ENCODE results near the gene SRRM3.

Gene SRRM3

DNA sequence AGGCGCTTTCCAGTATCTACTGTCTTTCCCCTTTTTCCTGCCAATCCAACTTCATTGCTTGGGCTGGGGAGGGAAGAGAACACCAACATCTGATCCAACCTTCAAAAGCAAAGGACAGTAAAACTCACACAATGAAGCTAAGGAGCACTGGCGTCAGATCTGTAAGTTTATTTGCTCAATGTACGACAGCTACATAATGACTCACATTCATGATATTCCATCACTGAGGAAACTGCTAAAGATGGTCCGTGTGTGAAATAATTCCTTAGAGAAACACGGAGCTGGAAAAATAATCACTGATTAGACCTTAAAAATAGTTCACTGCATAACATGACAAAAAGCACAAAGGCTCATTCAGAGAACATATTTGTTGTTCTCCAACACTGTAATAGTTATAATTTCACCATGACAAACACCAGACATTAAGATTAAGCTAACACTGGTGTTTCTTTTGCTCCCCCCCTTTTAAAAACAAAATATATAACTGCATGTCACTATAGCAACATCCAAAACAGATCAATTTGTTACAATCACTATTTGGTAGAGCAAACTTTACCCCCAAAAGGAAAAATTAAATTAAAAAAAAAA, 125.0 kb downstream of the SRRM3 start:
- H2AFZ ChIP-seq (ENCODE audit: low read length) = no peak overlapping the region
- no peak overlapping the region for H3K9ac ChIP-seq (ENCODE audit: low read length)
- H3K4me3 ChIP-seq (ENCODE audit: low read depth, low read length, poor library complexity, severe bottlenecking) = no peak overlapping the region
- no peaks in the 10 kb centered on the region for H3K9me3 ChIP-seq (ENCODE audit: low read length)
- no peak overlapping the region for H3K4me2 ChIP-seq (ENCODE audit: low read length)
- no peaks in the 10 kb centered on the region for H3K9me2 ChIP-seq (ENCODE audit: low read depth, low read length)
- H3K4me1 ChIP-seq (ENCODE audit: insufficient read depth, low read length, severe bottlenecking) = no peaks in the 10 kb centered on the region
- TF ChIP-seq EZH2 (IDR thresholded peaks at IDR 0.05; ENCODE audit: borderline replicate concordance, low read length) = no peak
- TF ChIP-seq, protein P1, sequence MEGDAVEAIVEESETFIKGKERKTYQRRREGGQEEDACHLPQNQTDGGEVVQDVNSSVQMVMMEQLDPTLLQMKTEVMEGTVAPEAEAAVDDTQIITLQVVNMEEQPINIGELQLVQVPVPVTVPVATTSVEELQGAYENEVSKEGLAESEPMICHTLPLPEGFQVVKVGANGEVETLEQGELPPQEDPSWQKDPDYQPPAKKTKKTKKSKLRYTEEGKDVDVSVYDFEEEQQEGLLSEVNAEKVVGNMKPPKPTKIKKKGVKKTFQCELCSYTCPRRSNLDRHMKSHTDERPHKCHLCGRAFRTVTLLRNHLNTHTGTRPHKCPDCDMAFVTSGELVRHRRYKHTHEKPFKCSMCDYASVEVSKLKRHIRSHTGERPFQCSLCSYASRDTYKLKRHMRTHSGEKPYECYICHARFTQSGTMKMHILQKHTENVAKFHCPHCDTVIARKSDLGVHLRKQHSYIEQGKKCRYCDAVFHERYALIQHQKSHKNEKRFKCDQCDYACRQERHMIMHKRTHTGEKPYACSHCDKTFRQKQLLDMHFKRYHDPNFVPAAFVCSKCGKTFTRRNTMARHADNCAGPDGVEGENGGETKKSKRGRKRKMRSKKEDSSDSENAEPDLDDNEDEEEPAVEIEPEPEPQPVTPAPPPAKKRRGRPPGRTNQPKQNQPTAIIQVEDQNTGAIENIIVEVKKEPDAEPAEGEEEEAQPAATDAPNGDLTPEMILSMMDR (IDR thresholded peaks at IDR 0.05; ENCODE audit: low read length) = no peak
- no peaks in the 10 kb centered on the region for H4K20me1 ChIP-seq (ENCODE audit: insufficient read depth, low read length)
- peaks cover 90% of the 10 kb centered on the region for H3K36me3 ChIP-seq (ENCODE audit: insufficient read depth, low read length)
- H3K27me3 ChIP-seq (ENCODE audit: insufficient read depth, low read length) = no peaks in the 10 kb centered on the region
- no peaks in the 10 kb centered on the region for H3F3A ChIP-seq (ENCODE audit: insufficient read depth, low read length)
- peaks cover 25% of the 10 kb centered on the region for H3K79me2 ChIP-seq (ENCODE audit: insufficient read depth, low read length)
- H3K27ac ChIP-seq (ENCODE audit: low read depth, low read length, poor library complexity, severe bottlenecking) = no peak overlapping the region

GRCh38 chr7:76327610-76328009, 125.9 kb downstream of the SRRM3 start:
- H3K27me3 ChIP-seq (ENCODE audit: insufficient read depth, low read length) = no peaks in the 10 kb centered on the region
- no peak overlapping the region for H3K4me2 ChIP-seq (ENCODE audit: low read length)
- H4K20me1 ChIP-seq (ENCODE audit: insufficient read depth, low read length) = no peaks in the 10 kb centered on the region
- no peak overlapping the region for H2AFZ ChIP-seq (ENCODE audit: low read length)
- no peak overlapping the region for H3K27ac ChIP-seq (ENCODE audit: low read depth, low read length, poor library complexity, severe bottlenecking)
- peaks cover 95% of the 10 kb centered on the region for H3K36me3 ChIP-seq (ENCODE audit: insufficient read depth, low read length)
- no peak for TF ChIP-seq EZH2 (IDR thresholded peaks at IDR 0.05; ENCODE audit: borderline replicate concordance, low read length)
- H3K79me2 ChIP-seq (ENCODE audit: insufficient read depth, low read length) = peaks cover 33% of the 10 kb centered on the region
- no peaks in the 10 kb centered on the region for H3F3A ChIP-seq (ENCODE audit: insufficient read depth, low read length)
- H3K9me2 ChIP-seq (ENCODE audit: low read depth, low read length) = no peaks in the 10 kb centered on the region
- H3K4me1 ChIP-seq (ENCODE audit: insufficient read depth, low read length, severe bottlenecking) = no peaks in the 10 kb centered on the region
- H3K9ac ChIP-seq (ENCODE audit: low read length) = no peak overlapping the region
- H3K4me3 ChIP-seq (ENCODE audit: low read depth, low read length, poor library complexity, severe bottlenecking) = no peak overlapping the region
- H3K9me3 ChIP-seq (ENCODE audit: low read length) = no peaks in the 10 kb centered on the region

GRCh38 chr7:76328389-76328788, 126.7 kb downstream of the SRRM3 start:
- no peaks in the 10 kb centered on the region for H4K20me1 ChIP-seq (ENCODE audit: insufficient read depth, low read length)

More at GRCh38 chr7:76328389-76328788, 126.7 kb downstream of the SRRM3 start:
- peaks cover 41% of the 10 kb centered on the region for H3K79me2 ChIP-seq (ENCODE audit: insufficient read depth, low read length)
- no peaks in the 10 kb centered on the region for H3K27me3 ChIP-seq (ENCODE audit: insufficient read depth, low read length)
- no peak overlapping the region for H3K9ac ChIP-seq (ENCODE audit: low read length)
- H3K36me3 ChIP-seq (ENCODE audit: insufficient read depth, low read length) = peaks cover 92% of the 10 kb centered on the region
- H3K4me2 ChIP-seq (ENCODE audit: low read length) = no peak overlapping the region
- no peak overlapping the region for H3K4me3 ChIP-seq (ENCODE audit: low read depth, low read length, poor library complexity, severe bottlenecking)
- no peaks in the 10 kb centered on the region for H3K9me2 ChIP-seq (ENCODE audit: low read depth, low read length)
- no peaks in the 10 kb centered on the region for H3K9me3 ChIP-seq (ENCODE audit: low read length)
- H3K4me1 ChIP-seq (ENCODE audit: insufficient read depth, low read length, severe bottlenecking) = no peaks in the 10 kb centered on the region
- TF ChIP-seq, protein P1 (IDR thresholded peaks at IDR 0.05; ENCODE audit: low read length) = no peak
- no peak for TF ChIP-seq EZH2 (IDR thresholded peaks at IDR 0.05; ENCODE audit: borderline replicate concordance, low read length)
- H2AFZ ChIP-seq (ENCODE audit: low read length) = no peak overlapping the region
- H3K27ac ChIP-seq (ENCODE audit: low read depth, low read length, poor library complexity, severe bottlenecking) = no peak overlapping the region
- no peaks in the 10 kb centered on the region for H3F3A ChIP-seq (ENCODE audit: insufficient read depth, low read length)

Measured in OCI-LY1 (cell line).